SK-N-SH (cell line): ENCODE data around the gene UGDH. TPM values are rescaled to one million over a fixed set of nuclear protein-coding genes. Genes with fewer than 3 reads are reported as not detected.

Source experiments
- CTCF ChIA-PET: fragments of 300-600, 350-600 bp; formaldehyde crosslinking; extraction: SDS; loops from one replicate; lab custom pipeline; 2021; lab: Yijun Ruan, JAX
- POLR2A ChIA-PET: fragments of 350-600 bp; sonication (Branson Sonifier 250); formaldehyde crosslinking; extraction: SDS; loops from one replicate; lab custom pipeline; 2020; ENCODE audit warnings: antibody characterized with exemption, inconsistent platforms; lab: Yijun Ruan, JAX
- DNase-seq: peaks from one replicate; pipeline ENCODE4 v3.0.0; 2012
- H2AFZ ChIP-seq: fragments of 200-600 bp; sonication (generic); 2 replicates; pipeline ENCODE4 v1.8.1; 2016; ENCODE audit warnings: antibody characterized with exemption, mild to moderate bottlenecking, low read depth
- H3F3A ChIP-seq: fragments of 200-600 bp; sonication (generic); replicated peaks from 2 replicates; pipeline ENCODE3; 2016; ENCODE audit warnings: antibody characterized with exemption, mild to moderate bottlenecking; ENCODE audit not compliant: insufficient read depth
- H3K27ac ChIP-seq, 2 experiments: fragments of 200-500 bp in 1 of 2; fragments of 200-600 bp in 1 of 2; sonication (Bioruptor generic) in 1 of 2; sonication (generic), shearing (Covaris generic) in 1 of 2; 2 replicates each; pipeline versions ENCODE4 v1.5.1 to v1.6.1; 2014 to 2016; ENCODE audit warnings: low read depth in 2 of 2, inconsistent platforms in 1 of 2, low read length in 1 of 2, mild to moderate bottlenecking in 1 of 2, mixed read lengths in 1 of 2
- H3K27me3 ChIP-seq: fragments of 200-600 bp; sonication (generic), shearing (Covaris generic); 2 replicates; pipeline ENCODE4 v1.6.1; 2016; ENCODE audit warnings: mixed run types; ENCODE audit not compliant: insufficient read depth
- H3K36me3 ChIP-seq, 2 experiments: fragments of 200-500 bp in 1 of 2; fragments of 200-600 bp in 1 of 2; sonication (Bioruptor generic) in 1 of 2; sonication (generic) in 1 of 2; replicated peaks in 1 of 2; 2 replicates each; pipeline versions ENCODE3 to v1.5.1; 2014 to 2016; ENCODE audit warnings: low read length in 1 of 2, mild to moderate bottlenecking in 1 of 2; ENCODE audit not compliant: insufficient read depth in 2 of 2, control insufficient read depth in 1 of 2
- H3K4me1 ChIP-seq, 2 experiments: fragments of 200-500 bp in 1 of 2; fragments of 200-600 bp in 1 of 2; sonication (Bioruptor generic) in 1 of 2; sonication (generic), shearing (Covaris generic) in 1 of 2; 2 replicates each; pipeline versions ENCODE4 v1.5.1 to v1.6.1; 2014 to 2016; ENCODE audit warnings: low read depth in 1 of 2, low read length in 1 of 2, mixed run types in 1 of 2; ENCODE audit not compliant: insufficient read depth in 2 of 2, control insufficient read depth in 1 of 2
- H3K4me2 ChIP-seq: fragments of 200-600 bp; sonication (generic), shearing (Covaris generic); 2 replicates; pipeline ENCODE4 v1.6.1; 2017; ENCODE audit warnings: mixed run types
- H3K4me3 ChIP-seq, 2 experiments: fragments of 200-500 bp in 1 of 2; fragments of 200-600 bp in 1 of 2; sonication (Bioruptor generic) in 1 of 2; sonication (generic), shearing (Covaris generic) in 1 of 2; 2 replicates each; pipeline versions ENCODE4 v1.5.1 to v1.8.1; 2014 to 2016; ENCODE audit warnings: low read depth in 2 of 2, inconsistent platforms in 1 of 2, low read length in 1 of 2, mild to moderate bottlenecking in 1 of 2, mixed read lengths in 1 of 2, moderate library complexity in 1 of 2
- H3K79me2 ChIP-seq: fragments of 200-600 bp; sonication (generic); 2 replicates; pipeline ENCODE4 v1.8.1; 2017; ENCODE audit warnings: mild to moderate bottlenecking; ENCODE audit not compliant: insufficient read depth
- H3K9ac ChIP-seq: fragments of 200-600 bp; sonication (generic); 2 replicates; pipeline ENCODE4 v1.6.1; 2017; ENCODE audit warnings: mixed run types
- H3K9me2 ChIP-seq: fragments of 200-600 bp; sonication (generic); 2 replicates; pipeline ENCODE4 v1.6.1; 2017; ENCODE audit warnings: mixed run types
- H3K9me3 ChIP-seq: fragments of 200-600 bp; sonication (generic); 2 replicates; pipeline ENCODE4 v1.6.1; 2017; ENCODE audit warnings: mixed run types, mild to moderate bottlenecking, moderate library complexity
- H4K20me1 ChIP-seq: fragments of 200-600 bp; sonication (generic); 2 replicates; pipeline ENCODE4 v1.6.1; 2017; ENCODE audit warnings: mild to moderate bottlenecking, mixed run types; ENCODE audit not compliant: insufficient read depth
- CHD2 ChIP-seq: fragments of 150-350 bp; IDR thresholded peaks from 2 replicates; pipeline ENCODE4 v1.6.1; 2018; ENCODE audit warnings: low read length; ENCODE audit not compliant: partially characterized antibody
- CTCF ChIP-seq: fragments of 200-600 bp; sonication (generic); IDR thresholded peaks from 2 replicates; pipeline ENCODE4 v1.6.1; 2017; ENCODE audit warnings: antibody characterized with exemption, mild to moderate bottlenecking, moderate library complexity
- EP300 ChIP-seq, 2 experiments: IDR thresholded peaks; 2 replicates each; pipeline versions ENCODE4 v1.4.0 to v1.6.1; 2012; ENCODE audit warnings: borderline replicate concordance in 1 of 2, low read depth in 1 of 2, low read length in 1 of 2
- GATA2 ChIP-seq: sonication (generic); formaldehyde crosslinking; IDR thresholded peaks from 2 replicates; pipeline ENCODE4 v1.5.0; 2020; ENCODE audit warnings: mild to moderate bottlenecking, missing genetic modification reagents
- MAX ChIP-seq: IDR thresholded peaks from 2 replicates; pipeline ENCODE4 v1.4.0; 2012; ENCODE audit warnings: low read depth
- MEF2A ChIP-seq: IDR thresholded peaks from 2 replicates; pipeline ENCODE4 v1.4.0; 2012; ENCODE audit warnings: low read depth, borderline replicate concordance
- PBX3 ChIP-seq: IDR thresholded peaks from 2 replicates; pipeline ENCODE4; 2012
- POLR2AphosphoS5 ChIP-seq: IDR thresholded peaks from 2 replicates; pipeline ENCODE4 v1.6.1; 2012; ENCODE audit warnings: low read depth, low read length
- RXRA ChIP-seq: IDR thresholded peaks from 2 replicates; pipeline ENCODE4 v1.4.0; 2012; ENCODE audit warnings: low read depth, mild to moderate bottlenecking, borderline replicate concordance
- SIN3A ChIP-seq: IDR thresholded peaks from 2 replicates; pipeline ENCODE4 v1.6.1; 2012; ENCODE audit warnings: low read depth, mild to moderate bottlenecking, low read length, moderate library complexity, borderline replicate concordance
- ZBTB33 ChIP-seq: IDR thresholded peaks from 2 replicates; pipeline ENCODE4 v1.4.0; 2012; ENCODE audit warnings: low read depth, borderline replicate concordance
- WGBS: methylation state at CpG from one replicate; pipeline ENCODE4 v1.1.6; 2017; ENCODE audit warnings: low lambda C conversion rate; 5-methylcytosine and 5-hydroxymethylcytosine counted together
- polyA plus RNA-seq, 3 experiments: library from polyadenylated mRNA; depleted of rRNA; stranded (reverse); fragments of >200 nt; gene quantifications; 2 replicates each; pipeline ENCODE4 v1.2.3, GENCODE V29; 2012

Gene UGDH
- polyA plus RNA-seq, 1 of the 3 experiments (the other 2 are of a cell fraction) = 41.6 TPM

DNA sequence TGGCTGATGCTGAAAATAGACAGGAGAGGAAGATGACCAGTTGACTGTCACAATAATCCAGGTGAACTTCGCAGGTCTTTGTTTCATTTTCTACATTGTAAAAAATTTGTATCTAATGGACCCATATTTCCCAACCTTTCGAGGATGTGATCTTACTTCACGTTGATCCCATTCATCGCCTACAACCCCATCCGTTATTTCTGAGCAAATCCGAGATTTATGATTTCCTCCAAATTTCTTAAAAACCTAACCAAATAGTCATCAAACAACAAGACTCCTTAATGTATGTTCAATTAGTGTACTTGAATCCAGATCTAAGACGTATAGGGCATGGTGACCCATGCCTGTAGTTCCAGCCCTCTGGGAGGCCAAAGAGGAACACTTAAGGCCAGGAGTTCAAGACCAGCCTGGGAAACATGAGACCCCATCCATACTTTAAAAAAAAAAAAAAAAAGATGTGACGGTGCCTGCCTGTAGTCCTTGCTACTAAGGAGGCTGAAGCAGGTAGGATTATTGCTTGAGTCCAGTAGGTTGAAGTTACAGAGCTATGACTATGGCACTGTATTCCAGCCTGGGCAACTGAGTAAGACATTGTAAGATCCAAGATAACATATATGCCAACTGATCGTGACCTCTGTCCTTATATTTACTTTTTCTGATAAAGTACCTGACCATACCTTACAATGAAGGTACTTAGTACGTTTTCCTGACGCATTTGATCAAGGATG lies 74.2 kb downstream of the UGDH start:
- Histone ChIP-seq H3K9ac (no peak overlapping the region), H3K9me3 (no peaks in the 10 kb centered on the region), H3K4me1 (peaks cover 11 to 12% of the 10 kb centered on the region in 2 experiments; a peak in 3 of 4 replicates), H3K9me2 (no peaks in the 10 kb centered on the region), H3K4me3 (no peak overlapping the region), H3K27me3 (no peaks in the 10 kb centered on the region), H3F3A (peaks cover 88% of the 10 kb centered on the region), H3K4me2 (no peak overlapping the region), H2AFZ (no peak overlapping the region), H3K36me3 (peaks cover 79 to 82% of the 10 kb centered on the region in 2 experiments), H3K79me2 (peaks cover 34% of the 10 kb centered on the region), H4K20me1 (peaks cover 52% of the 10 kb centered on the region), H3K27ac (no peak overlapping the region)
- no peak for DNase-seq
- TF ChIP-seq POLR2AphosphoS5 = peak; percentile 37; the same call in 1 of the 2 replicates
- TF ChIP-seq EP300 (IDR thresholded peaks at IDR 0.05; ENCODE audit: borderline replicate concordance in 1 of 2, low read depth in 1 of 2, low read length in 1 of 2) = no peak
- WGBS = 93% methylated on average over 11 of the region's 11 CpGs
- CTCF ChIA-PET = no interaction called here
- POLR2A ChIA-PET = interaction anchor here (1.4 kb wide), 1 partner anchor 14 kb away, joined by 7 read pairs; no protein-coding TSS in a partner anchor

DNA sequence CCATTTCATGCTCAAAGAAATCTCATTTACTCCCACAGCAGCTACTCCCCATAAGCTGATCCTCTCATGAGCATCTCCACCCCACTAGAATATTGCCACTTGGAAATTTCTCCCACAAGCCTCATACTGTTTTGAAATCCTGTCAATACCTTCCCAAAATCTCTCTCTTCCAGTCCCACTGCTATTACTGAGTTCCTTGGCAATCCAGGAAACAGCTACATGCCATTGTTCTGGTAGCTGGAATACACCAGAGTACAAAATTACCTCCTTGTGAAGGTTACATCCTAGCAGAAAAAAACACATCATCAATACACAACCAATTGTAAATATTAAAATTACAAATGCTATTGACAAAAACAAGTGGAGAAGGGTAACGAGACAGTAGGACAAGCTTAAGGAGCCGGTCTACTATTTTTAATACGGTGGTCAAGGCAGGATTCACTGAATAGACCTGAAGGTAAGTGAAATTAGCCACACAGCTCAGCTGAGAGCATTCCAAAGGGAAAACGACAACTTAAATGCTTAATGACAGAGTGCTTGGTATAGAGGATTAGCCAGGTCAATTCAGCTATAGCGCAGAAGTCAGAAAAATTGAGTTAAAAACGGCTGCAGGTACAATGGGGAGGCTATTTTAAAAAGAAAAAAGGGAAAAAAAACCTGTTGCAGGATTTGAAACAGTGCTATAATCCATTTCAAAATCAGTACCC lies 74.9 kb downstream of the UGDH start:
- H3K79me2 ChIP-seq = peaks cover 27% of the 10 kb centered on the region
- no peak overlapping the region for H3K4me3 ChIP-seq
- H3K27ac ChIP-seq = no peak overlapping the region
- H3K36me3 ChIP-seq = peaks cover 72 to 75% of the 10 kb centered on the region in 2 experiments
- CTCF ChIA-PET = no interaction called here
- H2AFZ ChIP-seq = no peak overlapping the region
- peaks cover 45% of the 10 kb centered on the region for H4K20me1 ChIP-seq
- no peak overlapping the region for H3K9ac ChIP-seq
- H3K4me1 ChIP-seq = peaks cover 9 to 10% of the 10 kb centered on the region in 2 experiments; a peak in 3 of 4 replicates
- no peaks in the 10 kb centered on the region for H3K9me3 ChIP-seq
- no peaks in the 10 kb centered on the region for H3K9me2 ChIP-seq
- peak; percentile 39; the same call in 1 of the 2 replicates for TF ChIP-seq POLR2AphosphoS5
- TF ChIP-seq GATA2 = no peak
- no peak overlapping the region for H3K4me2 ChIP-seq
- no peak for DNase-seq
- H3F3A ChIP-seq = peaks cover 87% of the 10 kb centered on the region
- POLR2A ChIA-PET = interaction anchor here (0.6 to 1.4 kb wide), 2 partner anchors 13 to 582 kb away, joined by 3 to 7 read pairs; no protein-coding TSS in a partner anchor
- H3K27me3 ChIP-seq = no peaks in the 10 kb centered on the region
- 92% methylated on average over 6 of the region's 6 CpGs for WGBS

GRCh38 chr4:39451423-39452023 lies 75.7 kb downstream of the UGDH start:
- Histone ChIP-seq H3K4me1 (peaks cover 1 to 2% of the 10 kb centered on the region in 2 experiments; a peak in 3 of 4 replicates), H3K9me3 (no peaks in the 10 kb centered on the region), H3K36me3 (peaks cover 64 to 67% of the 10 kb centered on the region in 2 experiments), H2AFZ (no peak overlapping the region), H3K4me3 (no peak overlapping the region), H3K27ac (peak overlapping the region in 1 of 2 experiments; percentile 5; a peak in 1 of 4 replicates), H3K4me2 (no peak overlapping the region), H3K27me3 (no peaks in the 10 kb centered on the region), H3F3A (peaks cover 80% of the 10 kb centered on the region), H3K9ac (no peak overlapping the region), H4K20me1 (peaks cover 37% of the 10 kb centered on the region), H3K9me2 (no peaks in the 10 kb centered on the region), H3K79me2 (peaks cover 19% of the 10 kb centered on the region)
- ChIA-PET POLR2A (interaction anchor here (0.6 to 1.5 kb wide), 3 partner anchors 8 to 583 kb away, joined by 3 to 7 read pairs (median 6); partner anchors contain the start of genes LIAS and RPL9), CTCF (no interaction called here)
- no peak for DNase-seq
- 90% methylated on average over 6 of the region's 6 CpGs for WGBS
- TF ChIP-seq RXRA = no peak
- no peak for TF ChIP-seq PBX3
- no peak for TF ChIP-seq EP300 (IDR thresholded peaks at IDR 0.05; ENCODE audit: borderline replicate concordance in 1 of 2, low read depth in 1 of 2, low read length in 1 of 2)
- TF ChIP-seq MEF2A = no peak
- TF ChIP-seq SIN3A = no peak
- no peak for TF ChIP-seq CHD2
- no peak for TF ChIP-seq GATA2
- TF ChIP-seq CTCF = no peak
- no peak for TF ChIP-seq ZBTB33
- TF ChIP-seq MAX = no peak
